ENCODE data around the gene FABP1.

DNA sequence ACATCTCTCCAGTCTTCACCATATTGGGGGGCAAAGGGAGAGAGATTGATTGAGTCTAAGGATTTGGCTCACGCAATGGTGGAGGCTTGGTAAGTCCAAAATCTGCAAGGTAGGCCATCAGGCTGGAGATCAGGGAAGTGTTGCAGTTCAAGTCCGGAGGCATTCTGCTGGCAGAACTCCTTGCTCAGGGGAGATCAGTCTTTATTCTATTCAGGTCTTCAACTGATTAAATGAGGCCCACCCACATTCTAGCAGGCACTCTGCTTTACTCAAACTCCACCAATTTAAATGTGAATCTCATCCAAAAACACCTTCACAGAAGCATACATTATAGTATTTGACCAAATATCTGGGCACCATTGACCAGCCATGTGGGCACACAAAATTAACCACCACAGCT lies 38.9 kb downstream of the FABP1 start:
- TF ChIP-seq, protein P1, sequence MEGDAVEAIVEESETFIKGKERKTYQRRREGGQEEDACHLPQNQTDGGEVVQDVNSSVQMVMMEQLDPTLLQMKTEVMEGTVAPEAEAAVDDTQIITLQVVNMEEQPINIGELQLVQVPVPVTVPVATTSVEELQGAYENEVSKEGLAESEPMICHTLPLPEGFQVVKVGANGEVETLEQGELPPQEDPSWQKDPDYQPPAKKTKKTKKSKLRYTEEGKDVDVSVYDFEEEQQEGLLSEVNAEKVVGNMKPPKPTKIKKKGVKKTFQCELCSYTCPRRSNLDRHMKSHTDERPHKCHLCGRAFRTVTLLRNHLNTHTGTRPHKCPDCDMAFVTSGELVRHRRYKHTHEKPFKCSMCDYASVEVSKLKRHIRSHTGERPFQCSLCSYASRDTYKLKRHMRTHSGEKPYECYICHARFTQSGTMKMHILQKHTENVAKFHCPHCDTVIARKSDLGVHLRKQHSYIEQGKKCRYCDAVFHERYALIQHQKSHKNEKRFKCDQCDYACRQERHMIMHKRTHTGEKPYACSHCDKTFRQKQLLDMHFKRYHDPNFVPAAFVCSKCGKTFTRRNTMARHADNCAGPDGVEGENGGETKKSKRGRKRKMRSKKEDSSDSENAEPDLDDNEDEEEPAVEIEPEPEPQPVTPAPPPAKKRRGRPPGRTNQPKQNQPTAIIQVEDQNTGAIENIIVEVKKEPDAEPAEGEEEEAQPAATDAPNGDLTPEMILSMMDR (IDR thresholded peaks at IDR 0.05) = no peak
- no peak for TF ChIP-seq POLR2A (IDR thresholded peaks at IDR 0.05)
